Measurements from ENCODE around the gene SLC10A6.

Gene SLC10A6

GRCh38 chr4:86848136-86848535 lies 1.0 kb downstream of the SLC10A6 start:
- DNase-seq (ENCODE audit: low read depth in 1 of 2, low spot score in 1 of 2): no peak

GRCh38 chr4:86847571-86847970 lies 1.6 kb downstream of the SLC10A6 start:
- DNase-seq (ENCODE audit: low read depth in 1 of 2, low spot score in 1 of 2): no peak

GRCh38 chr4:86846921-86847320 lies 2.3 kb downstream of the SLC10A6 start:
- no peak for DNase-seq (ENCODE audit: low read depth in 1 of 2, low spot score in 1 of 2)

- DNase-seq (ENCODE audit: low read depth in 1 of 2, low spot score in 1 of 2): no peak
Measured at GRCh38 chr4:86845593-86845992, 3.6 kb downstream of the SLC10A6 start.

- no peak for DNase-seq (ENCODE audit: low read depth in 1 of 2, low spot score in 1 of 2)
Measured at GRCh38 chr4:86841309-86841708, 7.9 kb downstream of the SLC10A6 start.

- no peak for DNase-seq (ENCODE audit: low read depth in 1 of 2, low spot score in 1 of 2)
Measured at GRCh38 chr4:86840858-86841257, 8.3 kb downstream of the SLC10A6 start.

- DNase-seq (ENCODE audit: low read depth in 1 of 2, low spot score in 1 of 2): no peak
Measured at GRCh38 chr4:86837691-86838503, 11.3 kb downstream of the SLC10A6 start.

- no peak for DNase-seq (ENCODE audit: low read depth in 1 of 2, low spot score in 1 of 2)
Measured at GRCh38 chr4:86835677-86836076, 13.5 kb downstream of the SLC10A6 start.

GRCh38 chr4:86834901-86835300 lies 14.3 kb downstream of the SLC10A6 start:
- DNase-seq (ENCODE audit: low read depth in 1 of 2, low spot score in 1 of 2): no peak

GRCh38 chr4:86833615-86834014 lies 15.6 kb downstream of the SLC10A6 start:
- no peak for DNase-seq (ENCODE audit: low read depth in 1 of 2, low spot score in 1 of 2)

- DNase-seq (ENCODE audit: low read depth in 1 of 2, low spot score in 1 of 2): no peak
Measured at GRCh38 chr4:86831262-86832130, 17.7 kb downstream of the SLC10A6 start.

- no peak for DNase-seq (ENCODE audit: low read depth in 1 of 2, low spot score in 1 of 2)
Measured at GRCh38 chr4:86825511-86825910, 23.7 kb downstream of the SLC10A6 start.

- DNase-seq (ENCODE audit: low read depth in 1 of 2, low spot score in 1 of 2): no peak
Measured at GRCh38 chr4:86822136-86822535, 27.0 kb downstream of the SLC10A6 start.

- no peak for DNase-seq (ENCODE audit: low read depth in 1 of 2, low spot score in 1 of 2)
Measured at GRCh38 chr4:86821151-86821550, 28.0 kb downstream of the SLC10A6 start.

- DNase-seq (ENCODE audit: low read depth in 1 of 2, low spot score in 1 of 2): no peak
Measured at GRCh38 chr4:86819561-86819960, 29.6 kb downstream of the SLC10A6 start.

- DNase-seq (ENCODE audit: low read depth in 1 of 2, low spot score in 1 of 2): no peak
Measured at GRCh38 chr4:86818841-86819240, 30.3 kb downstream of the SLC10A6 start.

GRCh38 chr4:86818211-86818610 lies 31.0 kb downstream of the SLC10A6 start:
- no peak for DNase-seq (ENCODE audit: low read depth in 1 of 2, low spot score in 1 of 2)

- no peak for DNase-seq (ENCODE audit: low read depth in 1 of 2, low spot score in 1 of 2)
Measured at GRCh38 chr4:86816501-86817273, 32.5 kb downstream of the SLC10A6 start.

- DNase-seq (ENCODE audit: low read depth in 1 of 2, low spot score in 1 of 2): no peak
Measured at GRCh38 chr4:86815653-86816052, 33.5 kb downstream of the SLC10A6 start.

- DNase-seq (ENCODE audit: low read depth in 1 of 2, low spot score in 1 of 2): no peak
Measured at GRCh38 chr4:86810847-86811246, 38.3 kb downstream of the SLC10A6 start.

- DNase-seq (ENCODE audit: low read depth in 1 of 2, low spot score in 1 of 2): no peak
Measured at GRCh38 chr4:86809809-86810208, 39.4 kb downstream of the SLC10A6 start.
